GM18907 (cell line): ENCODE results near the gene ACTN1.
"Not testable (repeated sequence)": the region's sequence is repeated elsewhere in the genome, so short reads cannot be mapped to it uniquely, and the experiment has no call there.

Source experiments
- ATAC-seq: cut with Tn5 transposase; IDR thresholded peaks from one replicate; pipeline ENCODE4 v1.9.1; 2021; ENCODE audit warnings: mild to moderate bottlenecking, moderate library complexity; ENCODE audit not compliant: unreplicated experiment

The ACTN1 gene

GRCh38 chr14:68979021-68979721 is at the start of gene ACTN1:
ACTN1 (minus strand) TSS chr14:68979302; CDS start chr14:68979056, 246 bp downstream.
- peak; percentile 45 for ATAC-seq

GRCh38 chr14:69027242-69027913 is 48.3 kb upstream of the ACTN1 start:
- no peak for ATAC-seq

- no peak for ATAC-seq
Observed at GRCh38 chr14:69023035-69023434, 43.9 kb upstream of the ACTN1 start.

- not testable (repeated sequence) for ATAC-seq
Observed at GRCh38 chr14:69022093-69022492, 43.0 kb upstream of the ACTN1 start.

- ATAC-seq: no peak
Observed at GRCh38 chr14:69017706-69018105, 38.6 kb upstream of the ACTN1 start.

GRCh38 chr14:69014829-69015259 is 35.7 kb upstream of the ACTN1 start:
- ATAC-seq: no peak

- ATAC-seq: no peak
Observed at GRCh38 chr14:69013943-69014782, 35.1 kb upstream of the ACTN1 start.

- ATAC-seq: no peak
Observed at GRCh38 chr14:69012256-69012953, 33.3 kb upstream of the ACTN1 start.

- no peak for ATAC-seq
Observed at GRCh38 chr14:69010648-69011047, 31.5 kb upstream of the ACTN1 start.

GRCh38 chr14:69008421-69008884 is 29.4 kb upstream of the ACTN1 start:
- ATAC-seq: no peak

- ATAC-seq: no peak
Observed at GRCh38 chr14:69006346-69006745, 27.2 kb upstream of the ACTN1 start.

- ATAC-seq: no peak
Observed at GRCh38 chr14:69005432-69006148, 26.5 kb upstream of the ACTN1 start.

- no peak for ATAC-seq
Observed at GRCh38 chr14:69004731-69005431, 25.8 kb upstream of the ACTN1 start.

GRCh38 chr14:69003626-69004025 is 24.5 kb upstream of the ACTN1 start:
- no peak for ATAC-seq

- ATAC-seq: no peak
Observed at GRCh38 chr14:69002069-69002468, 23.0 kb upstream of the ACTN1 start.

- no peak for ATAC-seq
Observed at GRCh38 chr14:69001375-69001774, 22.3 kb upstream of the ACTN1 start.

GRCh38 chr14:68998062-68998461 is 19.0 kb upstream of the ACTN1 start:
- ATAC-seq: no peak

- ATAC-seq: no peak
Observed at GRCh38 chr14:68995731-68996130, 16.6 kb upstream of the ACTN1 start.

- ATAC-seq: no peak
Observed at GRCh38 chr14:68994056-68994455, 15.0 kb upstream of the ACTN1 start.

GRCh38 chr14:68987653-68988036 is 8.5 kb upstream of the ACTN1 start:
- ATAC-seq: no peak
